GM19239 (cell line): ENCODE data around the gene CAMK1D.

Experiments used
- DNase-seq: peaks from one replicate; pipeline ENCODE4 v3.0.0; 2011; ENCODE audit warnings: low spot score; ENCODE audit not compliant: insufficient read length
- FAIRE-seq: peaks from 2 replicates; lab custom pipeline; 2011; peaks lifted over from hg19 to GRCh38; lab: Jason Lieb, UNC

The CAMK1D gene

GRCh38 chr10:12448729-12449391 is 99.5 kb downstream of the CAMK1D start:
- DNase-seq (peak; percentile 56), FAIRE-seq (no peak)

GRCh38 chr10:12455318-12455717 is 106.0 kb downstream of the CAMK1D start:
- FAIRE-seq: no peak

GRCh38 chr10:12455766-12456165 is 106.4 kb downstream of the CAMK1D start:
- FAIRE-seq (no peak), DNase-seq (no peak)

More at GRCh38 chr10:12455318-12455717, 106.0 kb downstream of the CAMK1D start:
- no peak for DNase-seq

GRCh38 chr10:12459340-12459739 is 110.0 kb downstream of the CAMK1D start:
- FAIRE-seq (no peak), DNase-seq (no peak)

GRCh38 chr10:12459762-12460161 is 110.4 kb downstream of the CAMK1D start:
- no peak for DNase-seq
- no peak for FAIRE-seq

GRCh38 chr10:12463459-12463838 is 114.1 kb downstream of the CAMK1D start:
- FAIRE-seq (no peak), DNase-seq (no peak)

- FAIRE-seq: no peak
- DNase-seq: no peak
Measured at GRCh38 chr10:12465385-12466136, 116.2 kb downstream of the CAMK1D start.

GRCh38 chr10:12466704-12467305 is 117.5 kb downstream of the CAMK1D start:
- DNase-seq: no peak
- peak; percentile 72 for FAIRE-seq

- no peak for DNase-seq
- no peak for FAIRE-seq
Measured at GRCh38 chr10:12469345-12469744, 120.0 kb downstream of the CAMK1D start.

GRCh38 chr10:12470719-12471118 is 121.4 kb downstream of the CAMK1D start:
- DNase-seq (no peak), FAIRE-seq (no peak)

GRCh38 chr10:12471135-12471534 is 121.8 kb downstream of the CAMK1D start:
- DNase-seq: no peak
- no peak for FAIRE-seq

- FAIRE-seq: no peak
- no peak for DNase-seq
Measured at GRCh38 chr10:12473491-12473890, 124.1 kb downstream of the CAMK1D start.

- FAIRE-seq (no peak), DNase-seq (no peak)
Measured at GRCh38 chr10:12474727-12475412, 125.5 kb downstream of the CAMK1D start.

- DNase-seq: no peak
- FAIRE-seq: no peak
Measured at GRCh38 chr10:12476656-12477055, 127.3 kb downstream of the CAMK1D start.

GRCh38 chr10:12479437-12479844 is 130.1 kb downstream of the CAMK1D start:
- FAIRE-seq (no peak), DNase-seq (no peak)

GRCh38 chr10:12479924-12480323 is 130.6 kb downstream of the CAMK1D start:
- FAIRE-seq (no peak), DNase-seq (no peak)

GRCh38 chr10:12480440-12480839 is 131.1 kb downstream of the CAMK1D start:
- FAIRE-seq (peak; percentile 26), DNase-seq (no peak)

- FAIRE-seq (no peak), DNase-seq (no peak)
Measured at GRCh38 chr10:12481924-12482323, 132.6 kb downstream of the CAMK1D start.

- FAIRE-seq (no peak), DNase-seq (no peak)
Measured at GRCh38 chr10:12482587-12482986, 133.2 kb downstream of the CAMK1D start.

- DNase-seq: no peak
- no peak for FAIRE-seq
Measured at GRCh38 chr10:12484002-12484918, 134.9 kb downstream of the CAMK1D start.
